Liver (tissue), 9 donors: ENCODE data around the gene ME2. TPM values are rescaled to one million over a fixed set of nuclear protein-coding genes. Genes with fewer than 3 reads are reported as not detected.

Source experiments
- DNase-seq: peaks from one replicate; pipeline ENCODE4 v3.0.0-alpha.2; 2017; ENCODE audit warnings: low spot score
- H3K27ac ChIP-seq, 2 donors: one replicate each; pipeline ENCODE4 v1.7.0; 2013; ENCODE audit warnings: inconsistent platforms in 2 of 2, low read length in 2 of 2, control low read depth in 1 of 2, low read depth in 1 of 2, mild to moderate bottlenecking in 1 of 2
- H3K27me3 ChIP-seq, 4 donors: one replicate each; pipeline versions ENCODE4 v1.6.1 to v1.7.0; 2013; ENCODE audit warnings: low read length in 3 of 4, inconsistent platforms in 1 of 4, mild to moderate bottlenecking in 1 of 4, moderate library complexity in 1 of 4; ENCODE audit not compliant: control insufficient read depth in 4 of 4, insufficient read depth in 4 of 4
- H3K36me3 ChIP-seq, 4 donors: one replicate each; pipeline versions ENCODE4 v1.6.1 to v1.7.0; 2013; ENCODE audit warnings: low read length in 3 of 4, mild to moderate bottlenecking in 3 of 4, low read depth in 1 of 4, moderate library complexity in 1 of 4; ENCODE audit not compliant: control insufficient read depth in 4 of 4, insufficient read depth in 3 of 4
- H3K4me1 ChIP-seq, 4 donors: one replicate each; pipeline versions ENCODE4 v1.6.1 to v1.7.0; 2013; ENCODE audit warnings: low read length in 3 of 4, mild to moderate bottlenecking in 3 of 4, moderate library complexity in 1 of 4; ENCODE audit not compliant: control insufficient read depth in 4 of 4, insufficient read depth in 4 of 4
- H3K4me3 ChIP-seq, 3 donors: one replicate each; pipeline versions ENCODE4 v1.6.1 to v1.7.0; 2013; ENCODE audit warnings: low read length in 3 of 3, control low read depth in 1 of 3, low read depth in 1 of 3, mild to moderate bottlenecking in 1 of 3
- H3K9ac ChIP-seq, 2 donors: one replicate each; pipeline ENCODE4 v1.7.0; 2013; ENCODE audit warnings: low read length in 2 of 2, mild to moderate bottlenecking in 2 of 2, moderate library complexity in 2 of 2, control low read depth in 1 of 2, low read depth in 1 of 2
- H3K9me3 ChIP-seq, 4 donors: one replicate each; pipeline versions ENCODE4 v1.6.1 to v1.7.0; 2013; ENCODE audit warnings: low read length in 3 of 4; ENCODE audit not compliant: control insufficient read depth in 4 of 4
- ATF3 ChIP-seq: IDR thresholded peaks from 2 replicates; pipeline ENCODE4 v1.6.1; 2016; ENCODE audit warnings: antibody characterized with exemption
- CTCF ChIP-seq: fragments of 150-350 bp; IDR thresholded peaks from 2 replicates; pipeline ENCODE4 v1.5.1; 2017; ENCODE audit warnings: improper control_type of control experiment, low read depth, low read length; ENCODE audit not compliant: missing input control
- EGR1 ChIP-seq, 2 donors: IDR thresholded peaks; 2 replicates each; pipeline ENCODE4 v1.6.1; 2016 to 2018; ENCODE audit warnings: antibody characterized with exemption in 2 of 2, low read depth in 2 of 2
- FOXA1 ChIP-seq: IDR thresholded peaks from 2 replicates; pipeline ENCODE4 v1.6.1; 2016; ENCODE audit warnings: antibody characterized with exemption
- FOXA2 ChIP-seq: IDR thresholded peaks from 2 replicates; pipeline ENCODE4 v1.6.1; 2016; ENCODE audit warnings: antibody characterized with exemption
- GABPA ChIP-seq, 2 donors: IDR thresholded peaks in 1 of 2; conservative IDR thresholded peaks in 1 of 2; 2 replicates each; pipeline ENCODE4 v1.6.1; 2016; ENCODE audit warnings: antibody characterized with exemption in 2 of 2, mild to moderate bottlenecking in 1 of 2, moderate library complexity in 1 of 2
- HNF4A ChIP-seq, 2 donors: conservative IDR thresholded peaks; 2 replicates each; pipeline ENCODE4 v1.6.1; 2016; ENCODE audit warnings: antibody characterized with exemption in 2 of 2, mild to moderate bottlenecking in 2 of 2
- HNF4G ChIP-seq: IDR thresholded peaks from 2 replicates; pipeline ENCODE4 v1.6.1; 2016; ENCODE audit warnings: antibody characterized with exemption
- JUND ChIP-seq, 2 donors: IDR thresholded peaks; 2 replicates each; pipeline ENCODE4 v1.6.1; 2016; ENCODE audit warnings: antibody characterized with exemption in 2 of 2
- MAX ChIP-seq: IDR thresholded peaks from 2 replicates; pipeline ENCODE4 v1.6.1; 2016; ENCODE audit warnings: antibody characterized with exemption
- NR2F2 ChIP-seq: IDR thresholded peaks from 2 replicates; pipeline ENCODE4 v1.6.1; 2016; ENCODE audit warnings: antibody characterized with exemption
- RAD21 ChIP-seq, 2 donors: IDR thresholded peaks; 2 replicates each; pipeline ENCODE4 v1.6.1; 2016; ENCODE audit warnings: antibody characterized with exemption in 2 of 2, mild to moderate bottlenecking in 2 of 2
- RXRA ChIP-seq, 2 donors: IDR thresholded peaks; 2 replicates each; pipeline ENCODE4 v1.6.1; 2017 to 2018; ENCODE audit warnings: antibody characterized with exemption in 2 of 2, mild to moderate bottlenecking in 1 of 2
- SP1 ChIP-seq: IDR thresholded peaks from 2 replicates; pipeline ENCODE4 v1.6.1; 2018; ENCODE audit warnings: antibody characterized with exemption, mild to moderate bottlenecking
- TAF1 ChIP-seq: conservative IDR thresholded peaks from 2 replicates; pipeline ENCODE4 v1.6.1; 2016; ENCODE audit warnings: antibody characterized with exemption, mild to moderate bottlenecking
- YY1 ChIP-seq: IDR thresholded peaks from 2 replicates; pipeline ENCODE4 v1.6.1; 2016; ENCODE audit warnings: antibody characterized with exemption, mild to moderate bottlenecking
- WGBS: extraction: QIAGEN DNeasy Blood & Tissue Kit; methylation state at CpG from one replicate; pipeline ENCODE4 v1.1.7; 2013; 5-methylcytosine and 5-hydroxymethylcytosine counted together
- polyA plus RNA-seq, 2 donors: library from polyadenylated mRNA; stranded (reverse) in 1 of 2; unstranded in 1 of 2; fragments of 200-250 nt in 1 of 2; fragments of >200 nt in 1 of 2; fragmentation: Nextera tagmentation in 1 of 2; extraction: Ambion mirVana in 1 of 2; gene quantifications; one replicate each; pipeline versions ENCODE4 v1.2.1 to v1.2.3, GENCODE V29; 2013 to 2015
- total RNA-seq, 2 donors: library from RNA; depleted of rRNA; stranded (reverse); fragments of >200 nt; gene quantifications; one replicate each; pipeline ENCODE4 v1.2.3, GENCODE V29; 2014
- donor health status: healthy.
- donor health status: healthy.
- donor health status: healthy.
- donor health status: healthy.
- donor health status: healthy.

The ME2 gene
- total and polyA plus RNA-seq, 4 donors: 9.0 to 33.8 (median 16.1) TPM

- no peak for TF ChIP-seq CTCF
- no peak for TF ChIP-seq TAF1
- TF ChIP-seq RXRA (IDR thresholded peaks at IDR 0.05): no peak
These were observed 27.9 kb downstream of the ME2 start (continued) for GRCh38 chr18:50906843-50907242.

- no peak overlapping the region for H3K27ac ChIP-seq
- WGBS: 95% methylated on average over 1 of the region's 1 CpG
- no peak for DNase-seq
- H3K27me3 ChIP-seq: no peaks in the 10 kb centered on the region
- H3K36me3 ChIP-seq: peaks cover 0 to 6% (median 4%) of the 10 kb centered on the region in 4 donors
- H3K4me3 ChIP-seq: no peak overlapping the region
- TF ChIP-seq FOXA1 (no peak), HNF4A (conservative IDR thresholded peaks at IDR 0.05) (no peak), TAF1 (no peak), CTCF (no peak), MAX (no peak)
- H3K4me1 ChIP-seq: no peaks in the 10 kb centered on the region
- no peak overlapping the region for H3K9ac ChIP-seq
- peaks cover 0 to 3% (median 0%) of the 10 kb centered on the region in 4 donors for H3K9me3 ChIP-seq
These were observed 30.3 kb downstream of the ME2 start for GRCh38 chr18:50909261-50909660.

GRCh38 chr18:50911006-50911405, 32.1 kb downstream of the ME2 start:
- H3K4me1 ChIP-seq: no peaks in the 10 kb centered on the region
- DNase-seq: no peak
- peaks cover 0 to 6% (median 4%) of the 10 kb centered on the region in 4 donors for H3K36me3 ChIP-seq
- H3K27ac ChIP-seq: no peak overlapping the region
- H3K9ac ChIP-seq: no peak overlapping the region
- H3K4me3 ChIP-seq: no peak overlapping the region
- 93% methylated on average over 1 of the region's 1 CpG for WGBS
- TF ChIP-seq JUND (IDR thresholded peaks at IDR 0.05) (no peak), CTCF (no peak)
- no peaks in the 10 kb centered on the region for H3K27me3 ChIP-seq
- H3K9me3 ChIP-seq: peaks cover 0 to 3% (median 0%) of the 10 kb centered on the region in 4 donors

GRCh38 chr18:50917021-50917420, 38.1 kb downstream of the ME2 start:
- WGBS: 86% methylated on average over 1 of the region's 1 CpG
- Histone ChIP-seq H3K27ac (no peak overlapping the region), H3K36me3 (peaks cover 0 to 14% (median 6%) of the 10 kb centered on the region in 4 donors), H3K27me3 (no peaks in the 10 kb centered on the region), H3K4me3 (no peak overlapping the region), H3K9ac (no peak overlapping the region), H3K9me3 (no peaks in the 10 kb centered on the region), H3K4me1 (peaks cover 0 to 3% (median 0%) of the 10 kb centered on the region in 4 donors)
- no peak for DNase-seq
- TF ChIP-seq FOXA1: no peak
- TF ChIP-seq NR2F2: no peak
- TF ChIP-seq MAX: no peak
- TF ChIP-seq TAF1: no peak
- TF ChIP-seq HNF4G: no peak
- TF ChIP-seq SP1: no peak
- TF ChIP-seq EGR1 (IDR thresholded peaks at IDR 0.05; ENCODE audit: low read depth in 2 of 2): no peak
- no peak for TF ChIP-seq JUND (IDR thresholded peaks at IDR 0.05)
- TF ChIP-seq CTCF: no peak
- no peak for TF ChIP-seq RAD21 (IDR thresholded peaks at IDR 0.05)
- no peak for TF ChIP-seq ATF3
- no peak for TF ChIP-seq GABPA (IDR thresholded peaks at IDR 0.05 in 1 of 2, conservative IDR thresholded peaks at IDR 0.05 in 1 of 2)
- no peak for TF ChIP-seq FOXA2
- no peak for TF ChIP-seq HNF4A (conservative IDR thresholded peaks at IDR 0.05)
- TF ChIP-seq YY1: no peak
- no peak for TF ChIP-seq RXRA (IDR thresholded peaks at IDR 0.05)
